SK-N-SH (cell line): Measurements from ENCODE around the gene LGALS3BP. TPM values are rescaled to one million over a fixed set of nuclear protein-coding genes. Genes with fewer than 3 reads are reported as not detected.

ENCODE experiments used
- CTCF ChIA-PET: fragments of 300-600, 350-600 bp; formaldehyde crosslinking; extraction: SDS; loops from one replicate; lab custom pipeline; 2021; lab: Yijun Ruan, JAX
- POLR2A ChIA-PET: fragments of 350-600 bp; sonication (Branson Sonifier 250); formaldehyde crosslinking; extraction: SDS; loops from one replicate; lab custom pipeline; 2020; ENCODE audit warnings: antibody characterized with exemption, inconsistent platforms; lab: Yijun Ruan, JAX
- DNase-seq: peaks from one replicate; pipeline ENCODE4 v3.0.0; 2012
- H2AFZ ChIP-seq: fragments of 200-600 bp; sonication (generic); 2 replicates; pipeline ENCODE4 v1.8.1; 2016; ENCODE audit warnings: antibody characterized with exemption, mild to moderate bottlenecking, low read depth
- H3F3A ChIP-seq: fragments of 200-600 bp; sonication (generic); replicated peaks from 2 replicates; pipeline ENCODE3; 2016; ENCODE audit warnings: antibody characterized with exemption, mild to moderate bottlenecking; ENCODE audit not compliant: insufficient read depth
- H3K27ac ChIP-seq, 2 experiments: fragments of 200-500 bp in 1 of 2; fragments of 200-600 bp in 1 of 2; sonication (Bioruptor generic) in 1 of 2; sonication (generic), shearing (Covaris generic) in 1 of 2; 2 replicates each; pipeline versions ENCODE4 v1.5.1 to v1.6.1; 2014 to 2016; ENCODE audit warnings: low read depth in 2 of 2, inconsistent platforms in 1 of 2, low read length in 1 of 2, mild to moderate bottlenecking in 1 of 2, mixed read lengths in 1 of 2
- H3K27me3 ChIP-seq: fragments of 200-600 bp; sonication (generic), shearing (Covaris generic); 2 replicates; pipeline ENCODE4 v1.6.1; 2016; ENCODE audit warnings: mixed run types; ENCODE audit not compliant: insufficient read depth
- H3K36me3 ChIP-seq, 2 experiments: fragments of 200-500 bp in 1 of 2; fragments of 200-600 bp in 1 of 2; sonication (Bioruptor generic) in 1 of 2; sonication (generic) in 1 of 2; replicated peaks in 1 of 2; 2 replicates each; pipeline versions ENCODE3 to v1.5.1; 2014 to 2016; ENCODE audit warnings: low read length in 1 of 2, mild to moderate bottlenecking in 1 of 2; ENCODE audit not compliant: insufficient read depth in 2 of 2, control insufficient read depth in 1 of 2
- H3K4me1 ChIP-seq, 2 experiments: fragments of 200-500 bp in 1 of 2; fragments of 200-600 bp in 1 of 2; sonication (Bioruptor generic) in 1 of 2; sonication (generic), shearing (Covaris generic) in 1 of 2; 2 replicates each; pipeline versions ENCODE4 v1.5.1 to v1.6.1; 2014 to 2016; ENCODE audit warnings: low read depth in 1 of 2, low read length in 1 of 2, mixed run types in 1 of 2; ENCODE audit not compliant: insufficient read depth in 2 of 2, control insufficient read depth in 1 of 2
- H3K4me2 ChIP-seq: fragments of 200-600 bp; sonication (generic), shearing (Covaris generic); 2 replicates; pipeline ENCODE4 v1.6.1; 2017; ENCODE audit warnings: mixed run types
- H3K4me3 ChIP-seq, 2 experiments: fragments of 200-500 bp in 1 of 2; fragments of 200-600 bp in 1 of 2; sonication (Bioruptor generic) in 1 of 2; sonication (generic), shearing (Covaris generic) in 1 of 2; 2 replicates each; pipeline versions ENCODE4 v1.5.1 to v1.8.1; 2014 to 2016; ENCODE audit warnings: low read depth in 2 of 2, inconsistent platforms in 1 of 2, low read length in 1 of 2, mild to moderate bottlenecking in 1 of 2, mixed read lengths in 1 of 2, moderate library complexity in 1 of 2
- H3K79me2 ChIP-seq: fragments of 200-600 bp; sonication (generic); 2 replicates; pipeline ENCODE4 v1.8.1; 2017; ENCODE audit warnings: mild to moderate bottlenecking; ENCODE audit not compliant: insufficient read depth
- H3K9ac ChIP-seq: fragments of 200-600 bp; sonication (generic); 2 replicates; pipeline ENCODE4 v1.6.1; 2017; ENCODE audit warnings: mixed run types
- H3K9me2 ChIP-seq: fragments of 200-600 bp; sonication (generic); 2 replicates; pipeline ENCODE4 v1.6.1; 2017; ENCODE audit warnings: mixed run types
- H3K9me3 ChIP-seq: fragments of 200-600 bp; sonication (generic); 2 replicates; pipeline ENCODE4 v1.6.1; 2017; ENCODE audit warnings: mixed run types, mild to moderate bottlenecking, moderate library complexity
- H4K20me1 ChIP-seq: fragments of 200-600 bp; sonication (generic); 2 replicates; pipeline ENCODE4 v1.6.1; 2017; ENCODE audit warnings: mild to moderate bottlenecking, mixed run types; ENCODE audit not compliant: insufficient read depth
- CHD2 ChIP-seq: fragments of 150-350 bp; IDR thresholded peaks from 2 replicates; pipeline ENCODE4 v1.6.1; 2018; ENCODE audit warnings: low read length; ENCODE audit not compliant: partially characterized antibody
- FOSL2 ChIP-seq: IDR thresholded peaks from 2 replicates; pipeline ENCODE4 v1.4.0; 2012; ENCODE audit warnings: low read depth, mild to moderate bottlenecking, moderate library complexity, borderline replicate concordance
- GATA2 ChIP-seq: sonication (generic); formaldehyde crosslinking; IDR thresholded peaks from 2 replicates; pipeline ENCODE4 v1.5.0; 2020; ENCODE audit warnings: mild to moderate bottlenecking, missing genetic modification reagents
- NFIC ChIP-seq: IDR thresholded peaks from 2 replicates; pipeline ENCODE4 v1.4.0; 2012; ENCODE audit warnings: borderline replicate concordance
- RAD21 ChIP-seq: IDR thresholded peaks from 2 replicates; pipeline ENCODE4 v1.6.1; 2012; ENCODE audit warnings: mild to moderate bottlenecking, low read length
- REST ChIP-seq: IDR thresholded peaks from 2 replicates; pipeline ENCODE4 v1.6.1; 2012; ENCODE audit warnings: mild to moderate bottlenecking, low read depth, low read length, moderate library complexity
- TAF1 ChIP-seq: IDR thresholded peaks from 2 replicates; pipeline ENCODE4 v1.6.1; 2012; ENCODE audit warnings: low read depth, mild to moderate bottlenecking, low read length, moderate library complexity, borderline replicate concordance
- TCF12 ChIP-seq: IDR thresholded peaks from 2 replicates; pipeline ENCODE4 v1.4.0; 2012
- YY1 ChIP-seq: IDR thresholded peaks from 2 replicates; pipeline ENCODE4 v1.4.0; 2012; ENCODE audit warnings: low read depth, mild to moderate bottlenecking
- ZBTB33 ChIP-seq: IDR thresholded peaks from 2 replicates; pipeline ENCODE4 v1.4.0; 2012; ENCODE audit warnings: low read depth, borderline replicate concordance
- WGBS: methylation state at CpG from one replicate; pipeline ENCODE4 v1.1.6; 2017; ENCODE audit warnings: low lambda C conversion rate; 5-methylcytosine and 5-hydroxymethylcytosine counted together
- polyA plus RNA-seq, 3 experiments: library from polyadenylated mRNA; depleted of rRNA; stranded (reverse); fragments of >200 nt; gene quantifications; 2 replicates each; pipeline ENCODE4 v1.2.3, GENCODE V29; 2012
- TF ChIP-seq, protein P1 (sequence below): fragments of 200-600 bp; sonication (generic); IDR thresholded peaks from 2 replicates; pipeline ENCODE4 v1.6.1; 2017; ENCODE audit warnings: antibody characterized with exemption, mild to moderate bottlenecking, moderate library complexity
- TF ChIP-seq, protein P2 (sequence below): IDR thresholded peaks from 2 replicates; pipeline ENCODE4 v1.4.0; 2012; ENCODE audit warnings: low read depth, borderline replicate concordance

The LGALS3BP gene
- polyA plus RNA-seq, 1 of the 3 experiments (the other 2 are of a cell fraction) = 579 TPM

DNA sequence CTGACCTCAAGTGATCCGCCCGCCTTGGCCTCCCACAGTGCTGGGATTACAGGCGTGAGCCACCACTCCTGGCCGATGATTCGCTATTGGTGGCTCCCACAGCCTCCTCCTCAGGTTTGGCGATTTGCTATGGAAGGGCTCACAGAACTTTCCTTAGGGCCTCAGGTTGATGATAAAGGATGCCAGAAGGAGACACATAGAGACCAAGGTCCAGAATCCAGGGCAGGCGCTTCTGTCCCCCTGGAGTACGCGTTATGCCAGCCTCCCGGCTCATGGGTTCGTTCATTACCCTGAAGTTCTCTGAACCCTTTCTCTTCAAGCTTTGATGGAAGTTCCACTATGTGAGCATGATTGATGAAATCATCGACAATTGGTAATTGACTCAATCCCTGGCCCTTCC is 19.9 kb downstream of the LGALS3BP start:
- no peak overlapping the region for H3K27ac ChIP-seq
- CTCF ChIA-PET = interaction anchor here (0.8 to 26.0 kb wide), 3 partner anchors 16 to 99 kb away, joined by 3 to 458 read pairs (median 194); partner anchors contain the start of gene LGALS3BP
- no peaks in the 10 kb centered on the region for H3K9me2 ChIP-seq
- H3K36me3 ChIP-seq = no peaks in the 10 kb centered on the region
- no peak overlapping the region for H2AFZ ChIP-seq
- TF ChIP-seq YY1 = no peak
- TF ChIP-seq, protein P1, sequence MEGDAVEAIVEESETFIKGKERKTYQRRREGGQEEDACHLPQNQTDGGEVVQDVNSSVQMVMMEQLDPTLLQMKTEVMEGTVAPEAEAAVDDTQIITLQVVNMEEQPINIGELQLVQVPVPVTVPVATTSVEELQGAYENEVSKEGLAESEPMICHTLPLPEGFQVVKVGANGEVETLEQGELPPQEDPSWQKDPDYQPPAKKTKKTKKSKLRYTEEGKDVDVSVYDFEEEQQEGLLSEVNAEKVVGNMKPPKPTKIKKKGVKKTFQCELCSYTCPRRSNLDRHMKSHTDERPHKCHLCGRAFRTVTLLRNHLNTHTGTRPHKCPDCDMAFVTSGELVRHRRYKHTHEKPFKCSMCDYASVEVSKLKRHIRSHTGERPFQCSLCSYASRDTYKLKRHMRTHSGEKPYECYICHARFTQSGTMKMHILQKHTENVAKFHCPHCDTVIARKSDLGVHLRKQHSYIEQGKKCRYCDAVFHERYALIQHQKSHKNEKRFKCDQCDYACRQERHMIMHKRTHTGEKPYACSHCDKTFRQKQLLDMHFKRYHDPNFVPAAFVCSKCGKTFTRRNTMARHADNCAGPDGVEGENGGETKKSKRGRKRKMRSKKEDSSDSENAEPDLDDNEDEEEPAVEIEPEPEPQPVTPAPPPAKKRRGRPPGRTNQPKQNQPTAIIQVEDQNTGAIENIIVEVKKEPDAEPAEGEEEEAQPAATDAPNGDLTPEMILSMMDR = peak; percentile 25; the same call in 1 of the 2 replicates
- TF ChIP-seq ZBTB33 = no peak
- TF ChIP-seq TCF12 = no peak
- no peak for TF ChIP-seq TAF1
- TF ChIP-seq CHD2 = no peak
- TF ChIP-seq, protein P2, sequence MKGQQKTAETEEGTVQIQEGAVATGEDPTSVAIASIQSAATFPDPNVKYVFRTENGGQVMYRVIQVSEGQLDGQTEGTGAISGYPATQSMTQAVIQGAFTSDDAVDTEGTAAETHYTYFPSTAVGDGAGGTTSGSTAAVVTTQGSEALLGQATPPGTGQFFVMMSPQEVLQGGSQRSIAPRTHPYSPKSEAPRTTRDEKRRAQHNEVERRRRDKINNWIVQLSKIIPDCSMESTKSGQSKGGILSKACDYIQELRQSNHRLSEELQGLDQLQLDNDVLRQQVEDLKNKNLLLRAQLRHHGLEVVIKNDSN = no peak
- no peak for TF ChIP-seq FOSL2
- 0 out of 2 replicates have a peak, but pooled peaks have one; percentile 11 for TF ChIP-seq RAD21
- no peak overlapping the region for H3K4me3 ChIP-seq
- 93% methylated on average over 12 of the region's 12 CpGs for WGBS
- H3K4me1 ChIP-seq = peaks cover 8% of the 10 kb centered on the region in 2 experiments; a peak in 2 of 4 replicates
- POLR2A ChIA-PET = no interaction called here
- H3F3A ChIP-seq = peaks cover 4% of the 10 kb centered on the region
- no peaks in the 10 kb centered on the region for H3K27me3 ChIP-seq
- DNase-seq = no peak
- no peaks in the 10 kb centered on the region for H3K79me2 ChIP-seq
- no peak overlapping the region for H3K4me2 ChIP-seq
- no peak overlapping the region for H3K9ac ChIP-seq
- H3K9me3 ChIP-seq = no peaks in the 10 kb centered on the region
- H4K20me1 ChIP-seq = no peaks in the 10 kb centered on the region

DNA sequence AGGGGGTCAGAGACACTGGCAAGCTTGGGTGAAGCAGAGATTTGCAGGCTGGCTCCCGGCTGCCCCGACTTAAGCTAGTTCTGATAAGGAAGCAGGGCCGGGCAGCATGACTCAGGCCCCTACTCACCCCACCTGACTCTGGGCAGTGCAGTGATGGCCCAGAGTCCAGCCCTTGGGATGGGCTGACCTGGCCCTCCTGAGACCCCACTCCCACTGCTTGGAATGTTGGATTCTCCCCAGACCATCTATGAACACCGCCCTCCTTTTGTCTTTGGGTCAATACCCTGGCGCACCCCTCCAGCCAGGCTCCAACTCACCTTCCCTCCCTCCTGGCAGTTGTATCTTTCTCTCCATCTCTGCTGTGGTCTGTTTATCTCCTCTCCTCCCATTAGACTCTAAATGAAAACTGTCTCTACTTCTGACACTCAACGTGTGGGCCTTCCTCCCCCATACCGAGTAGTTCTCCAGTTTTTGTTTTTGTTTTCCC is 21.0 kb downstream of the LGALS3BP start:
- 80% methylated on average over 6 of the region's 7 CpGs for WGBS
- Histone ChIP-seq H3K79me2 (no peaks in the 10 kb centered on the region), H3K4me2 (no peak overlapping the region), H3F3A (peaks cover 4% of the 10 kb centered on the region), H3K9me3 (no peaks in the 10 kb centered on the region), H4K20me1 (no peaks in the 10 kb centered on the region), H3K27ac (no peak overlapping the region; a peak in 1 of 4 replicates), H3K9ac (peak overlapping the region; percentile 40; the same call in 1 of the 2 replicates), H3K27me3 (no peaks in the 10 kb centered on the region), H3K4me1 (peaks cover 8 to 16% of the 10 kb centered on the region in 2 experiments; a peak in 2 of 4 replicates), H3K36me3 (no peaks in the 10 kb centered on the region), H3K4me3 (no peak overlapping the region), H2AFZ (peak overlapping the region; percentile 90; the same call in 1 of the 2 replicates), H3K9me2 (no peaks in the 10 kb centered on the region)
- POLR2A ChIA-PET = no interaction called here
- no peak for DNase-seq
- CTCF ChIA-PET = interaction anchor here (1.1 to 26.0 kb wide), 3 partner anchors 17 to 98 kb away, joined by 3 to 458 read pairs (median 194); partner anchors contain the start of gene LGALS3BP
- TF ChIP-seq NFIC = no peak
- peak; percentile 18; the same call in 1 of the 2 replicates for TF ChIP-seq FOSL2
- TF ChIP-seq GATA2 (CRISPR knock-in tag) = peak; percentile 35; the same call in 1 of the 2 replicates
- no peak for TF ChIP-seq REST
